Activated B cell treated with CpG ODN at 0.5 μM for 24 hours (primary cell): ENCODE measurements around the gene CYTH2. TPM values are rescaled to one million over a fixed set of nuclear protein-coding genes. Genes with fewer than 3 reads are reported as not detected.

Experiments
- ATAC-seq: fragments of 200-7000 bp; cut with Tn5 transposase; one replicate; pipeline ENCODE4 v1.10.0; 2021; ENCODE audit warnings: low read depth, mild to moderate bottlenecking, moderate library complexity
- CTCF ChIA-PET: fragments of 350-600 bp; sonication (Branson Sonifier 250); formaldehyde crosslinking; loops from one replicate; lab custom pipeline; 2021; ENCODE audit warnings: antibody characterized with exemption; lab: Charles Lee
- POLR2A ChIA-PET: fragments of 350-600 bp; sonication (Branson Sonifier 250); formaldehyde crosslinking; loops from one replicate; lab custom pipeline; 2021; ENCODE audit warnings: antibody characterized with exemption; lab: Charles Lee
- DNase-seq: peaks from one replicate; pipeline ENCODE4 v3.0.0; 2022
- H3K27ac Mint-ChIP-seq: one replicate; pipeline ENCODE4 v1.8.0; 2020; ENCODE audit warnings: mixed read lengths
- H3K27me3 Mint-ChIP-seq: one replicate; pipeline ENCODE4 v1.8.0; 2021; ENCODE audit warnings: mixed read lengths
- H3K36me3 Mint-ChIP-seq: one replicate; pipeline ENCODE4 v1.8.0; 2021; ENCODE audit warnings: low read depth, mixed read lengths
- H3K4me1 Mint-ChIP-seq: one replicate; pipeline ENCODE4 v1.8.0; 2021; ENCODE audit warnings: mixed read lengths
- H3K4me3 Mint-ChIP-seq: one replicate; pipeline ENCODE4 v1.8.0; 2020; ENCODE audit warnings: mild to moderate bottlenecking, mixed read lengths
- H3K9me3 Mint-ChIP-seq: one replicate; pipeline ENCODE4 v1.8.0; 2020; ENCODE audit warnings: mixed read lengths
- CTCF ChIP-seq: fragments of 200-600 bp; IDR thresholded peaks from one replicate; pipeline ENCODE4 v1.8.0; 2022; ENCODE audit warnings: antibody characterized with exemption, mild to moderate bottlenecking
- intact Hi-C: fragments of 100-400 bp; cut with micrococcal nuclease; formaldehyde crosslinking; loops from one replicate; pipeline ENCODE4 v1.15.1; 2024
- total RNA-seq: library from RNA; stranded (reverse); gene quantifications from 2 replicates; pipeline ENCODE4 v1.2.3, GENCODE V29; 2022

The CYTH2 gene
- 35.6 and 40.5 TPM in 2 replicates for total RNA-seq

GRCh38 chr19:48469289-48469881 is at the start of gene CYTH2:
TSS of gene CYTH2 (plus strand) at chr19:48469369. CDS start at chr19:48469508, 139 bp downstream.
- peak; percentile 0 for ATAC-seq
- peaks cover 39% of the 10 kb centered on the region for H3K36me3 Mint-ChIP-seq
- H3K27me3 Mint-ChIP-seq, result no peaks in the 10 kb centered on the region
- no peak for TF ChIP-seq CTCF
- peaks cover 27% of the 10 kb centered on the region for H3K4me1 Mint-ChIP-seq
- H3K27ac Mint-ChIP-seq, result peak within 1 kb of the TSS; percentile 94
- H3K9me3 Mint-ChIP-seq, result no peaks in the 10 kb centered on the region
- ChIA-PET CTCF (interaction anchor here (1.5 kb wide), 1 partner anchor 21 kb away, joined by 9 read pairs; no protein-coding TSS in a partner anchor), POLR2A (interaction anchor here (1.4 to 1.5 kb wide), 3 partner anchors 10 to 24 kb away, joined by 4 to 6 read pairs (median 4); no protein-coding TSS in a partner anchor)
- H3K4me3 Mint-ChIP-seq, result peak within 1 kb of the TSS; percentile 90
- no peak for DNase-seq
- intact Hi-C loops, result loop anchor here (1.0 to 2.0 kb wide), 6 partner anchors 11 to 148 kb away; partner anchors contain the start of genes GRWD1, KDELR1 and SYNGR4

- intact Hi-C loops, result no loop called here
- CTCF ChIA-PET, result no interaction called here
- ATAC-seq (no peak), DNase-seq (no peak)
- TF ChIP-seq CTCF, result no peak
- Mint-ChIP-seq H3K27ac (no peak overlapping the region), H3K4me1 (peaks cover 13% of the 10 kb centered on the region), H3K4me3 (no peak overlapping the region), H3K9me3 (no peaks in the 10 kb centered on the region), H3K27me3 (peaks cover 10% of the 10 kb centered on the region), H3K36me3 (peaks cover 1% of the 10 kb centered on the region)
- POLR2A ChIA-PET, result no interaction called here
Measured at GRCh38 chr19:48421548-48421947, 47.6 kb upstream of the CYTH2 start.

GRCh38 chr19:48424694-48425219 is 44.4 kb upstream of the CYTH2 start:
- peak; percentile 77 for ATAC-seq
- POLR2A ChIA-PET, result no interaction called here

GRCh38 chr19:48428670-48429069 is 40.5 kb upstream of the CYTH2 start:
- Mint-ChIP-seq H3K4me1 (peaks cover 6% of the 10 kb centered on the region), H3K4me3 (no peak overlapping the region), H3K27me3 (no peaks in the 10 kb centered on the region), H3K27ac (no peak overlapping the region), H3K36me3 (no peaks in the 10 kb centered on the region), H3K9me3 (no peaks in the 10 kb centered on the region)
- ChIA-PET POLR2A (no interaction called here), CTCF (no interaction called here)
- no peak for ATAC-seq
- intact Hi-C loops, result no loop called here
- no peak for DNase-seq
- no peak for TF ChIP-seq CTCF

More at GRCh38 chr19:48424694-48425219, 44.4 kb upstream of the CYTH2 start:
- H3K4me3 Mint-ChIP-seq, result peak overlapping the region; percentile 20
- intact Hi-C loops, result no loop called here
- H3K27ac Mint-ChIP-seq, result peak overlapping the region; percentile 13
- CTCF ChIA-PET, result no interaction called here
- H3K27me3 Mint-ChIP-seq, result peaks cover 5% of the 10 kb centered on the region
- peaks cover 6% of the 10 kb centered on the region for H3K4me1 Mint-ChIP-seq
- H3K36me3 Mint-ChIP-seq, result no peaks in the 10 kb centered on the region
- H3K9me3 Mint-ChIP-seq, result no peaks in the 10 kb centered on the region
- no peak for DNase-seq
- no peak for TF ChIP-seq CTCF

- no peak for TF ChIP-seq CTCF
- Mint-ChIP-seq H3K9me3 (no peaks in the 10 kb centered on the region), H3K4me3 (no peak overlapping the region), H3K27me3 (peaks cover 20% of the 10 kb centered on the region), H3K4me1 (no peaks in the 10 kb centered on the region), H3K27ac (no peak overlapping the region), H3K36me3 (no peaks in the 10 kb centered on the region)
- ATAC-seq, result no peak
- no peak for DNase-seq
- POLR2A ChIA-PET, result interaction anchor here (0.5 to 0.7 kb wide), 5 partner anchors 13 to 213 kb away, joined by 3 to 14 read pairs (median 3); partner anchors contain the start of gene GRWD1
- intact Hi-C loops, result no loop called here
- CTCF ChIA-PET, result no interaction called here
Measured at GRCh38 chr19:48433337-48433736, 35.8 kb upstream of the CYTH2 start.
